ENCODE results near the gene ATP1B3.

GRCh38 chr3:141878326-141878725, 1.9 kb downstream of the ATP1B3 start:
- no peak for TF ChIP-seq CTCF (IDR thresholded peaks at IDR 0.05; ENCODE audit: low read length)
- no peak for TF ChIP-seq EZH2phosphoT487 (IDR thresholded peaks at IDR 0.05; ENCODE audit: low read length)
